Common myeloid progenitor, CD34-positive (primary cell): Measurements from ENCODE around the gene AKAP6.

ENCODE experiments used
- CTCF ChIA-PET: fragments of 350-600 bp; sonication (Branson Sonifier 250); formaldehyde crosslinking; loops from one replicate; lab custom pipeline; 2021; ENCODE audit warnings: antibody characterized with exemption; lab: Charles Lee
- POLR2A ChIA-PET: fragments of 350-600 bp; sonication (Branson Sonifier 250); formaldehyde crosslinking; loops from one replicate; lab custom pipeline; 2021; ENCODE audit warnings: antibody characterized with exemption; lab: Charles Lee
- DNase-seq, 3 donors: peaks; one replicate each; pipeline versions ENCODE4 v3.0.0 to v3.0.0-alpha.2; 2013
- H3K27ac ChIP-seq, 2 experiments: 1 replicate in 1 of 2; 2 replicates in 1 of 2; pipeline ENCODE4 v1.7.0; 2013; ENCODE audit warnings: inconsistent platforms in 2 of 2, low read length in 2 of 2, mild to moderate bottlenecking in 2 of 2, low read depth in 1 of 2, moderate library complexity in 1 of 2; ENCODE audit not compliant: severe bottlenecking in 2 of 2, insufficient read depth in 1 of 2, poor library complexity in 1 of 2
- H3K27me3 ChIP-seq, 5 experiments: replicated peaks in 2 of 5; 1 replicate in 3 of 5; 2 replicates in 2 of 5; pipeline versions ENCODE4 v1.6.1 to v1.7.0; 2013; ENCODE audit warnings: low read length in 4 of 5, mild to moderate bottlenecking in 2 of 5, moderate library complexity in 2 of 5, inconsistent platforms in 1 of 5; ENCODE audit not compliant: insufficient read depth in 5 of 5, control insufficient read depth in 4 of 5
- H3K36me3 ChIP-seq, 4 experiments: 1 replicate in 2 of 4; 2 replicates in 2 of 4; pipeline versions ENCODE4 v1.6.1 to v1.7.0; 2013; ENCODE audit warnings: low read length in 3 of 4, control low read depth in 1 of 4, mild to moderate bottlenecking in 1 of 4; ENCODE audit not compliant: control insufficient read depth in 4 of 4, insufficient read depth in 4 of 4
- H3K4me1 ChIP-seq, 4 experiments: 1 replicate in 3 of 4; 2 replicates in 1 of 4; pipeline versions ENCODE4 v1.6.1 to v1.7.1; 2013; ENCODE audit warnings: low read length in 3 of 4, mild to moderate bottlenecking in 3 of 4, control low read depth in 1 of 4, inconsistent platforms in 1 of 4, moderate library complexity in 1 of 4; ENCODE audit not compliant: control insufficient read depth in 4 of 4, insufficient read depth in 4 of 4; ENCODE audit errors: control extremely low read depth in 1 of 4
- H3K4me3 ChIP-seq, 7 experiments: 1 replicate in 4 of 7; 2 replicates in 3 of 7; pipeline versions ENCODE4 v1.5.1 to v1.7.0; 2013; ENCODE audit warnings: mild to moderate bottlenecking in 7 of 7, low read length in 6 of 7, moderate library complexity in 6 of 7, inconsistent platforms in 2 of 7, low read depth in 2 of 7, control low read depth in 1 of 7; ENCODE audit not compliant: insufficient read depth in 4 of 7, control insufficient read depth in 1 of 7; ENCODE audit errors: extremely low read depth in 1 of 7
- H3K9me3 ChIP-seq, 5 experiments: 1 replicate in 4 of 5; 2 replicates in 1 of 5; pipeline versions ENCODE4 v1.6.1 to v1.7.1; 2013; ENCODE audit warnings: low read length in 4 of 5, mild to moderate bottlenecking in 2 of 5, inconsistent platforms in 1 of 5, low read depth in 1 of 5, moderate library complexity in 1 of 5; ENCODE audit not compliant: control insufficient read depth in 4 of 5, insufficient read depth in 2 of 5; ENCODE audit errors: control extremely low read depth in 1 of 5
- WGBS: methylation state at CpG from one replicate; pipeline ENCODE4 v1.1.5; 2013; ENCODE audit not compliant: insufficient coverage; 5-methylcytosine and 5-hydroxymethylcytosine counted together

AKAP6 gene

GRCh38 chr14:32318087-32318795, 10.9 kb upstream of the AKAP6 start:
- no peaks in the 10 kb centered on the region for H3K9me3 ChIP-seq
- ChIA-PET CTCF (no interaction called here), POLR2A (interaction anchor here (0.6 kb wide), 1 partner anchor 137 kb away, joined by 4 read pairs; no protein-coding TSS in a partner anchor)
- no peak for DNase-seq
- H3K4me3 ChIP-seq, result no peak overlapping the region
- H3K27me3 ChIP-seq, result peaks cover 0 to 8% (median 0%) of the 10 kb centered on the region in 5 experiments
- no peaks in the 10 kb centered on the region for H3K4me1 ChIP-seq
- WGBS, result 97% methylated on average over 3 of the region's 7 CpGs
- H3K36me3 ChIP-seq, result no peaks in the 10 kb centered on the region
- no peak overlapping the region for H3K27ac ChIP-seq

- ChIA-PET CTCF (no interaction called here), POLR2A (interaction anchor here (0.6 kb wide), 1 partner anchor 292 kb away, joined by 5 read pairs; no protein-coding TSS in a partner anchor)
- no peak overlapping the region for H3K4me3 ChIP-seq
- H3K9me3 ChIP-seq, result no peaks in the 10 kb centered on the region
- no peaks in the 10 kb centered on the region for H3K4me1 ChIP-seq
- H3K27ac ChIP-seq, result no peak overlapping the region
- DNase-seq, result no peak
- no peaks in the 10 kb centered on the region for H3K36me3 ChIP-seq
- H3K27me3 ChIP-seq, result peaks cover 0 to 4% (median 0%) of the 10 kb centered on the region in 5 experiments
These were observed 9.6 kb upstream of the AKAP6 start for GRCh38 chr14:32319368-32320049.

- peaks cover 0 to 3% (median 2%) of the 10 kb centered on the region in 5 experiments for H3K9me3 ChIP-seq
- no peaks in the 10 kb centered on the region for H3K36me3 ChIP-seq
- no peaks in the 10 kb centered on the region for H3K4me1 ChIP-seq
- no peak for DNase-seq
- peaks cover 0 to 4% (median 0%) of the 10 kb centered on the region in 5 experiments for H3K27me3 ChIP-seq
- WGBS, result no CpG with 5 or more reads among the region's 1 CpG
- no peak overlapping the region for H3K27ac ChIP-seq
- ChIA-PET CTCF (no interaction called here), POLR2A (no interaction called here)
- H3K4me3 ChIP-seq, result no peak overlapping the region
These were observed 4.5 kb upstream of the AKAP6 start for GRCh38 chr14:32324601-32325000.

GRCh38 chr14:32327255-32327961, 1.7 kb upstream of the AKAP6 start:
- H3K27ac ChIP-seq, result no peak overlapping the region
- no peaks in the 10 kb centered on the region for H3K36me3 ChIP-seq
- ChIA-PET CTCF (interaction anchor here (0.9 kb wide), 1 partner anchor 11 kb away, joined by 3 read pairs; no protein-coding TSS in a partner anchor), POLR2A (no interaction called here)
- no peak overlapping the region for H3K4me3 ChIP-seq
- peaks cover 0 to 2% (median 0%) of the 10 kb centered on the region in 5 experiments for H3K27me3 ChIP-seq
- H3K4me1 ChIP-seq, result no peaks in the 10 kb centered on the region
- peak in 2 of 3 donors; percentile 9 to 20 for DNase-seq
- WGBS, result 100% methylated on average over 2 of the region's 2 CpGs
- peaks cover 0 to 3% (median 2%) of the 10 kb centered on the region in 5 experiments for H3K9me3 ChIP-seq

DNA sequence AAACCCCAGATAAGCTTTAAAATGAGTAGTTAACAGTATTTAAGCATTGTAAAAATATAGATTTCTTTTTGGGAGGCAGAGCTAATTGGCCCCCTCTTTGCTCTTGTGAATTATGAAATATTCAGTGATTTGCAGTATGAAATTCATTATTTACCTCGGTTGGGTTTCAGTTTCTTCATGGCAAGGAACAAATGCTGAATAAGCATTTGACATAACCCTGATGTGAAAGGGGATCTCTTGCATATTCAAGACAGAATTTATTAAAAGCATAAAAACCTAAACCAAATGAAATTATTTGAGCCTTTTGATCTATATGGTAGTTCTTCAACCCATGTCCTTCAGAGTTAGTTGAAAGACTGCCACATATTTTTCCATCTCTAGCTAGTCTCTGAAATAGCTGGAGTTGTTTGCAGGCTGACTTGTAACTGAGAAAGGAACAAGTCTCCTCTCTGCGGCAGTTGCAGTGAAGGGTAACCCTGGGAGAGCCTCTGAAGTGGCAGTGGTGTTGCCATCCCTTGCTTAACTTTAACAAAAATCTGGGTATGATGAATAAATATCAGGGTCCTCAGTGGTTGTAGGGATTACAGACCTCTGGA, 690 bp downstream of the AKAP6 start:
- H3K4me3 ChIP-seq, result no peak overlapping the region
- WGBS, result no CpG with 5 or more reads among the region's 2 CpGs
- no peak for DNase-seq
- H3K36me3 ChIP-seq, result no peaks in the 10 kb centered on the region
- H3K4me1 ChIP-seq, result no peaks in the 10 kb centered on the region
- peaks cover 0 to 3% (median 2%) of the 10 kb centered on the region in 5 experiments for H3K9me3 ChIP-seq
- POLR2A ChIA-PET, result no interaction called here
- no peak overlapping the region for H3K27ac ChIP-seq
- CTCF ChIA-PET, result interaction anchor here (1.5 kb wide), 1 partner anchor 16 kb away, joined by 3 read pairs; no protein-coding TSS in a partner anchor
- H3K27me3 ChIP-seq, result no peaks in the 10 kb centered on the region

DNA sequence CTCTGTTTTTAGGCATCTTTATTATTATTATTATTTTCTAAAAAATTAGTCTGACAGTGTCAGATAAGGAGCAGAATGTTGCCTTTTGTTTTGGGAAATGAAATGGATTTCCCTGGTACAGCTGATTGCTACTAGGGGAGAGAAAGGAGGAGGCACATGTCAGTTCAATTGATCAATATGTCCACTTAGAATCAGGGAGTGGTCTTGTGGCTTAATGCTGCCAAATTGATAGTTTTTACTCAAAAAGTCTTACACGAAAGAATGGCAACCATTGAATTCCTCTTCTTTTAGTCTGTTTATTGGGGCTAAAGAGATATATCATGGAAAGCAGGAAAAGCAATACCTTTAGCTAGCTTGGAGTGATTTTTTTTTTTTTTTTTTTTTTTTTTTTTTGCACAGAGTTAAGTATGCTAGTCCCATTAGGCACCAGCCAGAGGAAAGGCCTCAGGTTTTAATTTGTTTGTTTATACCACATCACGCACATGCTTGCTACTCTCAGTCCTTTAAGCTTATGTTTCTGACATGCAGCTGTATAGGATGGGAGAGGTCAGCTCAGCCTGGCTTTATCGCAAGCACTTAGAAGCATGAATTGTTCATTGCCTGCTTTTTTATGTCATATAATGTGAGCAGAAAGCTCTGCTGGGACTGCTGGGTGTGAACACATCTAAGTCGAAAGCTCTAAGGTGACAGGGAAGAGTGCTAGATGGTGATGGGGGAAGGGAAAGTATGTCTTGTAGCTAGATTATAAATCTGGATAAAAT, 1.4 kb downstream of the AKAP6 start:
- Histone ChIP-seq H3K9me3 (peaks cover 0 to 3% (median 2%) of the 10 kb centered on the region in 5 experiments), H3K27ac (no peak overlapping the region), H3K4me3 (no peak overlapping the region), H3K4me1 (no peaks in the 10 kb centered on the region), H3K27me3 (no peaks in the 10 kb centered on the region), H3K36me3 (no peaks in the 10 kb centered on the region)
- 93% methylated on average over 3 of the region's 4 CpGs for WGBS
- ChIA-PET CTCF (interaction anchor here (1.5 kb wide), 1 partner anchor 17 kb away, joined by 3 read pairs; no protein-coding TSS in a partner anchor), POLR2A (no interaction called here)
- DNase-seq, result no peak
